ENCODE data around the gene ENOX2. TPM values are rescaled to one million over a fixed set of nuclear protein-coding genes. Genes with fewer than 3 reads are reported as not detected.
A peak's percentile ranks its signal among the peaks of the same experiment; 100 is the strongest.

Gene ENOX2
- total and polyA plus RNA-seq, 5 experiments from 2014 or later, result 13.1 to 17.4 (median 15.1) TPM

DNA sequence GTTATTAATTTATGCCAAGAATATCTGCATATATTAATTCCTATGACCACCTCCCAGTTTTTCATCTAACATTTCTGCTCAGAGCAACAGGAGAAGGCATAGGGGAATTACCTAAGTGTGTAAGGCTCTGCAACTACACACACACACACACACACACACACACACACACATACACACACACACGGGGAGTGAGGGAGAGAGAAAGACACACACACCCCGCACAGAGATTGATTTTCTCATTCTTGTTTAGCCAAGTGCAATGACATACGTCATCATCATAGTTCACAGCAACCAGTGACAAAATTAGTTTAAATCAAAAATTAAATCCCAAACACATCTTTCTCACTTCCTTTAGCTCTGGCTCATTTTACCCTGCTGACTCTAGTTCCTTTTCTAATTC lies 298.1 kb downstream of the ENOX2 start:
- Mint-ChIP-seq H3K4me1 (no peaks in the 10 kb centered on the region), H3K27ac (no peak overlapping the region), H3K4me3 (no peak overlapping the region), H3K9me3 (no peaks in the 10 kb centered on the region), H3K36me3 (no peaks in the 10 kb centered on the region), H3K27me3 (peaks cover 0 to 6% (median 2%) of the 10 kb centered on the region in 5 donors)
- DNase-seq, result no peak
- ATAC-seq, result no peak
- POLR2A ChIA-PET, result no interaction called here

- H3K27ac Mint-ChIP-seq, result no peak overlapping the region
- no peaks in the 10 kb centered on the region for H3K36me3 Mint-ChIP-seq
- DNase-seq, result no peak
- peaks cover 0 to 15% (median 5%) of the 10 kb centered on the region in 5 donors for H3K27me3 Mint-ChIP-seq
- no peak overlapping the region for H3K4me3 Mint-ChIP-seq
- no peak for ATAC-seq
- POLR2A ChIA-PET, result no interaction called here
- no peaks in the 10 kb centered on the region for H3K9me3 Mint-ChIP-seq
- H3K4me1 Mint-ChIP-seq, result no peaks in the 10 kb centered on the region
Observed at GRCh38 chrX:130594453-130594916, 308.5 kb downstream of the ENOX2 start.

DNA sequence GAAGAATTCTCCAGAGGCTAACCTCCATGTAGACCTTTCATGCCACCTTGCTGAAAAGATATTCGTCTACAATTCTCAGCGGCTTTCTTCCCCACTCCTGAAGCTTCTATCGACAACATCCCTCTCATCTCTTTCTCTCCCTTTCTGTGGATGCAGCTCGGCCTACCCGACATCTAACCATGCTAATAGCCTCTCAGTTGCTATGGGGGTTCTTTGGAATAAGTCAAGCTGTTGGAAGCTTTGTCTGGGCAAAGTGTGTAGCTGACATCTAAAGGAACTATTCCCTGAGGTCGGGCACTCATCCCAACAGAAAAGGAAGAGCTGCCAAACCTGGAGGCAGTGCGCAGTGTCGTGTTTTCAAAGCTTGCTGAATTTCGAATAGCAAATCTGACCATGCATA lies 309.1 kb downstream of the ENOX2 start:
- ATAC-seq (no peak), DNase-seq (no peak)
- no peaks in the 10 kb centered on the region for H3K9me3 Mint-ChIP-seq
- H3K4me1 Mint-ChIP-seq, result no peaks in the 10 kb centered on the region
- POLR2A ChIA-PET, result no interaction called here
- H3K27ac Mint-ChIP-seq, result no peak overlapping the region
- peaks cover 0 to 15% (median 4%) of the 10 kb centered on the region in 5 donors for H3K27me3 Mint-ChIP-seq
- H3K4me3 Mint-ChIP-seq, result no peak overlapping the region
- no peaks in the 10 kb centered on the region for H3K36me3 Mint-ChIP-seq

DNA sequence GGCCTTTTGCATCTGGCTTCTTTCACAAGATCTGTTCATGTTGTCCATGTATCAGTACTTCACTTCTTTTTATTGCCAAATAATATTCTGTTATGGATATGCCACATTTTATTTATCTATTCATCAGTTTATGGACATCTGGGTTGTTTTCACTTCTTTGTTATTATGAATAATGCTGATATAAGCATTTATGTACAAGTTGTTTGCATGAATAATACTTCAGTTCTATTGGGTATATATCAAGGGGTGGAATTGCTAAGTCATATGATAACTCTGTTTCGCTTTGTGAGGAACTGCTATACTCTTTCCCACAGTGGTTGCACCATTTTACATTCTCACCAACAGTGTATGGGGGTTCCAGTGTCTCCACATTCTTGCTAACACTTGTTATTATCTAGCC lies 310.8 kb downstream of the ENOX2 start:
- no peaks in the 10 kb centered on the region for H3K9me3 Mint-ChIP-seq
- H3K27me3 Mint-ChIP-seq, result peaks cover 0 to 15% (median 3%) of the 10 kb centered on the region in 5 donors
- POLR2A ChIA-PET, result no interaction called here
- no peak for DNase-seq
- H3K4me3 Mint-ChIP-seq, result no peak overlapping the region
- no peaks in the 10 kb centered on the region for H3K36me3 Mint-ChIP-seq
- no peak overlapping the region for H3K27ac Mint-ChIP-seq
- no peaks in the 10 kb centered on the region for H3K4me1 Mint-ChIP-seq
- ATAC-seq, result no peak

DNA sequence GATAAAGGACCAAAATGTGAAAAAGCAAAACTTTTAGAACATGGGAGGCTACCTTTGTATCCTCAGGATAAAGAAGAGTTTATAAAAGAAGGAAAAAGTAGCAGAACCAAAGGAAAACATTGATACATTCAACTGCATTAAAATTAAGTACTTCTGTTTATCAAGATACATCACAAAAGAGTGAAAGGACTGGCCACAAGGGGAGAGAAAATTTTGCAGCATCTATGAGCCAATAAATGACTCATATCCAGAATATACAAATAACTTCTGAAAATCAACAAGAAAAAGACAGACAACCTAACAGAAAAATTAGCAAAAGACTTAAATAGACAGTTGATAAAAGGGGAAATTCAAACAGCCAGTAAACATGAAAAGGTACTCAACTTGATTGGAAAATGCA lies 324.1 kb downstream of the ENOX2 start:
- POLR2A ChIA-PET, result no interaction called here
- Mint-ChIP-seq H3K4me1 (peaks cover 0 to 2% (median 0%) of the 10 kb centered on the region in 4 donors), H3K36me3 (no peaks in the 10 kb centered on the region), H3K4me3 (no peak overlapping the region), H3K27me3 (peaks cover 0 to 9% (median 2%) of the 10 kb centered on the region in 5 donors), H3K9me3 (peaks cover 0 to 3% (median 0%) of the 10 kb centered on the region in 9 donors), H3K27ac (no peak overlapping the region)
- DNase-seq, result no peak
- ATAC-seq, result no peak

DNA sequence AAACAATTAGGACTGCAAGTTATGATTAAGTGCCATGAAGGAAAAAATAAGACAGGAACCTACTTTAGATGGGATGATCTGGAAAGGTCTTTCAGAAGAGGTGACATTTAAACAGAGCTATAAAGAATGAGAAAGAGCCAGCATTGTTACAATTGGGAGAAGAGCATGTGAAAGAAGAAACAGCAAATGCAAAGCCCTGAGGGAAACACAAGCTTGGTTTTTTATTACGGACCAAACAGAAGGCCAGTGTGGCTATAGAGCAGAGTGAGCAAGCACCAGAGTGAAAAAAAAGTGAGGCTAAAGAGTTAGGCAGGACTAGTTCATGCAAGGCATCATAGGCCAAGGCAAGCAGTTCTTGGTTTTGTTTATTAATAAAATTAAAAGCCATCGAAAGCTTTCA lies 325.6 kb downstream of the ENOX2 start:
- Mint-ChIP-seq H3K36me3 (peaks cover 0 to 4% (median 0%) of the 10 kb centered on the region in 3 donors), H3K4me1 (peaks cover 0 to 2% (median 0%) of the 10 kb centered on the region in 4 donors), H3K9me3 (peaks cover 0 to 3% (median 0%) of the 10 kb centered on the region in 9 donors), H3K27ac (no peak overlapping the region), H3K27me3 (peaks cover 0 to 9% (median 2%) of the 10 kb centered on the region in 5 donors), H3K4me3 (no peak overlapping the region)
- POLR2A ChIA-PET, result no interaction called here
- no peak for DNase-seq
- ATAC-seq, result no peak

DNA sequence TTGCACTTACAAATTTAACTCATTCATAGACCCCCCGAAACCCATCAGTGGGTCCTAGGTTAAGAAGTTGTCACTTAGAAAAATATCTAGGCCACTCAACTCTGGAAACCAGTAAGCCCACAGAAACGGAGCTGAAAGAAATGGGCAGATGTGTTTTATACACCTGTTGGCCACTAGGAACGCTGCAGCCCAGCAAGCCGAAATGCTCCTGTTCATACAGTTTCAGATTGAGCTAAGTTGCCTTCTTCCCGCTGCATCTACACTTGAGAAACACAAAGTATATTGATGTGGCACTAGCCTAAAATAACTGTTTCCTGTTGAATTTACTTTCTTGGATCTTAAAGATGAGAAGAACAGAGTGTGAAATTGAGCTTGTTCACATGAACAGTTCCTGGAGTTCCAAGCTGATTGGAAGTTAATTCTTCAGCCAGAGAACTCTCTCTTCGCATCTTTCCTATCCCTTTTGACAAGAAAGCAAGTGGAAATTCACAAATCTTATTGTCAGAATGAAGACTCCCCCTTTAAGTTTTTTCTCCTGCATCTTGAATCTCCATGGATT lies 327.1 kb downstream of the ENOX2 start:
- DNase-seq (peak in 2 of 10 donors; percentile 1 to 2), ATAC-seq (no peak)
- POLR2A ChIA-PET, result no interaction called here
- no peak overlapping the region for H3K27ac Mint-ChIP-seq
- H3K4me3 Mint-ChIP-seq, result no peak overlapping the region
- peaks cover 0 to 4% (median 0%) of the 10 kb centered on the region in 3 donors for H3K36me3 Mint-ChIP-seq
- peaks cover 0 to 3% (median 0%) of the 10 kb centered on the region in 9 donors for H3K9me3 Mint-ChIP-seq
- peaks cover 0 to 2% (median 0%) of the 10 kb centered on the region in 4 donors for H3K4me1 Mint-ChIP-seq
- H3K27me3 Mint-ChIP-seq, result peaks cover 0 to 9% (median 0%) of the 10 kb centered on the region in 5 donors

Other genes with a start within 250 kb of the ENOX2 start
- not detected for gene ARHGAP36, start 155.1 kb upstream of the ENOX2 start, total RNA-seq
- not detected for gene ARHGAP36, start 155.1 kb upstream of the ENOX2 start, polyA plus RNA-seq

All from naive thymus-derived CD8-positive, alpha-beta T cell (primary cell).